Measurements from ENCODE around the gene JAML. TPM values are rescaled to one million over a fixed set of nuclear protein-coding genes. Genes with fewer than 3 reads are reported as not detected.
"Not testable (repeated sequence)": the region's sequence is repeated elsewhere in the genome, so short reads cannot be mapped to it uniquely, and the experiment has no call there.

JAML gene
- total and polyA plus RNA-seq, 8 donors: 3.7 to 47.2 (median 7.1) TPM

DNA sequence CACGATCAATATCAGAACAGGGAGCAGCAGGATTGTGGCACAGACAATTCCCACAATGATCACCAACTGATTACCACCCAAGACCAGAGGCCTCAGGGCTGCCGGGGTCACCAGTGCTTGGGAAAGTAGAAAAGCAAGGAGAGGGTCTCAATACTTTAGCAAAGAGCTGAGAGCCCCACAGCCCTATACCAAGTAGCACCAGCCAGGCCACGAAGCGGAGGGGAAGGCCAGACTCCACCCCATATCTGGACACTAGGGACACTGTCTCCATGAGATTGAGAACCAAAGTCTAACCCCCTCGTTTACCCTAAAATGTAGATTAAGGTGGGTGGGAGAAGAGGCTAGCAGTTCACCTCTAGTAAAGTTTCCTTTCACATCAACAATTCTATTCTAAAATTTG is 24.3 kb downstream of the JAML start:
- intact Hi-C loops (cut with DNase I): loop anchor here in 1 of 2 donors (10.0 kb wide), 1 partner anchor 154 kb away; the partner anchor contains the start of gene UBE4A
- Histone ChIP-seq H3K9me3 (no peaks in the 10 kb centered on the region), H3K4me3 (no peak overlapping the region), H3K27ac (no peak overlapping the region), H3K4me1 (peaks cover 0 to 20% of the 10 kb centered on the region in 2 donors), H3K36me3 (peaks cover 0 to 40% of the 10 kb centered on the region in 2 donors), H3K27me3 (no peaks in the 10 kb centered on the region)
- TF ChIP-seq, protein P1, sequence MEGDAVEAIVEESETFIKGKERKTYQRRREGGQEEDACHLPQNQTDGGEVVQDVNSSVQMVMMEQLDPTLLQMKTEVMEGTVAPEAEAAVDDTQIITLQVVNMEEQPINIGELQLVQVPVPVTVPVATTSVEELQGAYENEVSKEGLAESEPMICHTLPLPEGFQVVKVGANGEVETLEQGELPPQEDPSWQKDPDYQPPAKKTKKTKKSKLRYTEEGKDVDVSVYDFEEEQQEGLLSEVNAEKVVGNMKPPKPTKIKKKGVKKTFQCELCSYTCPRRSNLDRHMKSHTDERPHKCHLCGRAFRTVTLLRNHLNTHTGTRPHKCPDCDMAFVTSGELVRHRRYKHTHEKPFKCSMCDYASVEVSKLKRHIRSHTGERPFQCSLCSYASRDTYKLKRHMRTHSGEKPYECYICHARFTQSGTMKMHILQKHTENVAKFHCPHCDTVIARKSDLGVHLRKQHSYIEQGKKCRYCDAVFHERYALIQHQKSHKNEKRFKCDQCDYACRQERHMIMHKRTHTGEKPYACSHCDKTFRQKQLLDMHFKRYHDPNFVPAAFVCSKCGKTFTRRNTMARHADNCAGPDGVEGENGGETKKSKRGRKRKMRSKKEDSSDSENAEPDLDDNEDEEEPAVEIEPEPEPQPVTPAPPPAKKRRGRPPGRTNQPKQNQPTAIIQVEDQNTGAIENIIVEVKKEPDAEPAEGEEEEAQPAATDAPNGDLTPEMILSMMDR (IDR thresholded peaks at IDR 0.05): no peak
- ATAC-seq (no peak), DNase-seq (no peak)

DNA sequence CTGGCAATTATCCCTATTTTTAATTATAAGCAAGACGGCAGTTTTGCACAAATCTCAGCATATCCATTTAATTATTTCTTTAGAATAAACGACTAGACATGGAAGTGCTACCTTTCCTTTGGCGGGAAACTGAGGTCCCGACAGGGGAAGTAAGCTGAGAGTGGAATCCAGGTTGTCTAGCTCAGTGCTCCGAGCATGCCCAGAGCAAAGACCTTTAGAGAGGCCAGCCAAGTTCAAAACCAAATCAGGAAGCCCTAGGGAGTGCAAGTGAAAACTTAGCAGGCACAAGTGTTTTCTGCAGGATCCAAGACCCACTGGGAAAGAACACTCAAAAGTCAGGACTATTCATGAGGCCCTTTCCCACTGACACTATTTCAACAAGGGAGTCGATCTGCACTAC is 25.7 kb downstream of the JAML start:
- no peak overlapping the region for H3K4me3 ChIP-seq
- H3K27ac ChIP-seq: no peak overlapping the region
- TF ChIP-seq, protein P1 (IDR thresholded peaks at IDR 0.05): no peak
- ATAC-seq (no peak), DNase-seq (no peak)
- intact Hi-C loops (cut with DNase I): loop anchor here in 1 of 2 donors (5.0 kb wide), 1 partner anchor 93 kb away; no protein-coding TSS in a partner anchor
- no peaks in the 10 kb centered on the region for H3K27me3 ChIP-seq
- peaks cover 0 to 54% of the 10 kb centered on the region in 2 donors for H3K36me3 ChIP-seq
- H3K9me3 ChIP-seq: no peaks in the 10 kb centered on the region
- H3K4me1 ChIP-seq: peaks cover 0 to 22% of the 10 kb centered on the region in 2 donors

DNA sequence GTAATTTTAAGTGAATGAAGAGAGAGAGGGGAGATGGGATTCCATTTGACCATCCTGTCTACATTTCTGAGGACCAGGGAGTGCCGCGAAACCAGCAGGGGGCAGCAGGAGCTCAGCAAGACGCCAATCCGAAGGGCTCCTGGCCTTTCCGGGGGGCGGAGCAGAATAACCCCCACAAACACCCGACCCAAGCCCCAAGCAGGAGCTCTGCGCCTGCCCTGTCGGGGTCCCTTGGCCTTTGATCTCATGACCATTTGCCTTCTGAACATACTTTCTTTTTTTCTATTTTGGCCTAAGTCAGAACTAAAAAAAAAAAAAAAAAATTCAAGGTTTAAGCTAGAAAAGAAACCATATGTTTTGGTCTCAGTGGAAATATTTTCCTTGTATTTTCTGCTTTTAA is 26.4 kb downstream of the JAML start:
- H3K27me3 ChIP-seq: no peaks in the 10 kb centered on the region
- intact Hi-C loops (cut with DNase I): loop anchor here in 1 of 2 donors (5.0 kb wide), 1 partner anchor 94 kb away; no protein-coding TSS in a partner anchor
- DNase-seq (peak; percentile 64 to 92 (median 79)), ATAC-seq (peak; percentile 76)
- peaks cover 0 to 22% of the 10 kb centered on the region in 2 donors for H3K4me1 ChIP-seq
- H3K27ac ChIP-seq: peak overlapping the region in 1 of 2 donors; percentile 8
- H3K4me3 ChIP-seq: no peak overlapping the region
- peaks cover 0 to 58% of the 10 kb centered on the region in 2 donors for H3K36me3 ChIP-seq
- H3K9me3 ChIP-seq: no peaks in the 10 kb centered on the region
- TF ChIP-seq, protein P1 (IDR thresholded peaks at IDR 0.05): peak; percentile 81 to 84

DNA sequence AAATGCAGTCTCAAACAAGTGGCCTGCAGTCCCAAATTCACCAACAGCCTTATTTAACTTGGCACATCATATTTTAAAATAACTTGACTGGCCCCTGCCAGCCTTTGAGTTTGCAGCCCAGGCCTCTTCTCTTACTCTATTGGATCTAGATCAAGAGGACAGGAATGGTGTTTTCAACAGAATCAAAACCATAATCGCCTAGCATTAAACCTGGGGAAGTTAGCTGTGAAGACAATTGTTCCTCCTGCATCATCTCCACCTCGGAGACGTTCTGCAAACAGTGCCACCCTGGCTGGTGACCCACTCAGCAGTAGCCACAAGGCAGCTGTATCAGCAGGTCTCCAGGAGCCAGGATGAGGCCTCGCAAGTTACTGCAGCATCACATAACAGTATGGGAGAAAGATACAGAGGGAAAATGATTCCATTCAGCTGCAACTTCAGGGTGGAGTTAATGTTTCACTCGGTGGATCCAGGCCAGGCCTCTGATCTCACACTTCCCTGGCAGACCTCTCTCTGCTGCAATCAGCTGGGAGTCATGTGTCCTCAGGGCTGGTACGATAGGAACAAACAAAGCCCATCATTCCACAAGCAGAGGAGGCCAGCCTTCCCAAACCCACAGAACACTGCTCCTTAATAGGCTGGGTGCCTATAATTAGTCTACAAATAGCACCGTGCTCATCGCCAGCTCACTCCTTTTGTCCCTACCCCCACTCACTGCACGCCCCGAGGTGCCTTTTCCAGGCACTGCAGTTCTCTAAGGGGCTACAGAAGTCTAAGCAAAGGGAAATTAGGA is 29.8 kb downstream of the JAML start:
- peaks cover 0 to 51% of the 10 kb centered on the region in 2 donors for H3K36me3 ChIP-seq
- H3K4me1 ChIP-seq: peaks cover 0 to 17% of the 10 kb centered on the region in 2 donors
- H3K4me3 ChIP-seq: no peak overlapping the region
- TF ChIP-seq, protein P1 (IDR thresholded peaks at IDR 0.05): no peak
- peak overlapping the region in 1 of 2 donors; percentile 4 for H3K27ac ChIP-seq
- ATAC-seq (peak; percentile 92), DNase-seq (peak in 3 of 4 donors; percentile 51 to 86 (median 86))
- H3K27me3 ChIP-seq: no peaks in the 10 kb centered on the region
- H3K9me3 ChIP-seq: no peaks in the 10 kb centered on the region
- intact Hi-C loops (cut with DNase I): loop anchor here in 1 of 2 donors (5.0 kb wide), 1 partner anchor 97 kb away; no protein-coding TSS in a partner anchor

DNA sequence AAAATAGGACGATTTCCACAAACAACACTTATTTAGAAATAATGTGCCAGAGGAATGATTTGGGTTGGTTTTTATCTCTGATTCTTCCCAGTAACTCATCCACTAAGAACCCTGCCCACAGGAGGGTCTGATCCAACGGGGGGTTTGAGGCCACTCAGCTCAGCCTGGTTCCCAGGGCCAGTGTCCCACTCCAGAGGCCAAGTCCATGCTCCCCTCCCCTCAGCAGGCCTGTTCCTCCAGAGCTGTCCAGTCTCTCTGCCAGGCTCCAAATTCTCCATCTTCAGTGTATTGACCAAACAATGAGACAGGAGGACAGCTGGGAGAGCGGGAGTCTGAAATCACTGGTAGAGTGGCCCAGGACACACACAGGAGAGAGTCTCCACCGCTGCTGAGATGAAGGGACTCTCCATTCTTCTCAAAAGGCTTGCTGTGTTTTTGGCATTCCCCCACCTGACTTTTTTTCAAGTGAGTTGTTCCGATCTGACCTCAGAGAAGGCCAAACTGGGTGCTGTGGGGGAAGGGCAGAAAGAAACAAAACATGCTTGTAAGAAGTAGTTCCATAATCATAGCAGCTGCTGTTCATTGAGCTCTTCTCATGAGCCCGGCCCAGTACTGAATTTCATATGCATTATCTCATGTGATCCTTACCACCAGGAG is 30.8 kb downstream of the JAML start:
- ATAC-seq (no peak), DNase-seq (no peak)
- Histone ChIP-seq H3K27me3 (no peaks in the 10 kb centered on the region), H3K27ac (no peak overlapping the region), H3K4me3 (no peak overlapping the region), H3K9me3 (no peaks in the 10 kb centered on the region), H3K36me3 (peaks cover 0 to 50% of the 10 kb centered on the region in 2 donors), H3K4me1 (peaks cover 0 to 14% of the 10 kb centered on the region in 2 donors)
- TF ChIP-seq, protein P1 (IDR thresholded peaks at IDR 0.05): no peak
- intact Hi-C loops (cut with DNase I): no loop called here

DNA sequence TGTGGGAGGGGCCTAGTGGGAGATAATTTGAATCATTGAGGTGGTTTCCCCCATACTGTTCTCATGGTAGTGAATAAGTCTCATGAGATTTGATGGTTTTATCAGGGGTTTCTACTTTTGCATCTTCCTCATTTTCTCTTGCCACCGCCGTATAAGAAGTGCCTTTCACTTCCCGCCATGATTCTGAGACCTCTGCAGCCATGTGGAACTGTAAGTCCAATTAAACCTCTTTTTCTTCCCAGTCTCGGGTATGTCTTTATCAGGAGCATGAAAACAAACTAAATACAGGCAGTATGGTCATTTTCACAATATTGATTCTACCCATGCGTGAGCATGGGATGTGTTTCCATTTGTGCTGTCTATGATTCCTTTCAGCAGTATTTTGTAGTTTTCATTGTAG is 32.0 kb downstream of the JAML start:
- peaks cover 0 to 48% of the 10 kb centered on the region in 2 donors for H3K36me3 ChIP-seq
- H3K9me3 ChIP-seq; H3K4me3 ChIP-seq; H3K27me3 ChIP-seq; intact Hi-C loops (cut with DNase I); H3K27ac ChIP-seq; DNase-seq; H3K4me1 ChIP-seq; ATAC-seq: not testable (repeated sequence)

DNA sequence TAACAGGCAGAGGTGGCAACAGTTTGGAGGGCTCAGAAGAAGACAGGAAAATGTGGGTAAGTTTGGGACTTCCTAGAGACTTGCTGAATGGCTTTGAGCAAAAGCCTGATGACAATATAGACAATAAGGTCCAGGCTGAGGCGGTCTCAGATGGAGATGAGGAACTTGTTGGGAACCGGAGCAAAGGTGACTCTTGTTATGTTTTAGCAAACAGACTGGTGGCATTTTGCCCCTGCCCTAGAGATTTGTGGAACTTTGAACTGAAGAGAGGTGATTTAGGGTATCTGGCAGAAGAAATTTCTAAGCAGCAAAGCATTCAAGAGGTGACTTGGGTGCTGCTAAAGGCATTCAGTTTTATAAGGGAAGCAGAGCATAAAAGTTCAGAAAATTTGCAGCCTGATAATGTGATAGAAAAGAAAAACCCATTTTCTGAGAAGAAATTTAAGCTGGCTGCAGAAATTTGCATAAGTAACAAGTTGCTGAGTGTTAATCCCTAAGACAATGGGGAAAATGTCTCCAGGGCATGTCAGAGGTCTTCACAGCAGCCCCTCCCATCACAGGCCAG is 33.8 kb downstream of the JAML start:
- Histone ChIP-seq H3K4me1 (peaks cover 0 to 20% of the 10 kb centered on the region in 2 donors), H3K36me3 (peaks cover 0 to 33% of the 10 kb centered on the region in 2 donors)
- H3K27me3 ChIP-seq; H3K27ac ChIP-seq; H3K4me3 ChIP-seq; intact Hi-C loops (cut with DNase I); ATAC-seq; H3K9me3 ChIP-seq; DNase-seq: not testable (repeated sequence)

Measured in left lung (tissue), 10 donors.